Measurements from ENCODE around the gene OR13C2. TPM values are rescaled to one million over a fixed set of nuclear protein-coding genes. Genes with fewer than 3 reads are reported as not detected.
A peak's percentile ranks its signal among the peaks of the same experiment; 100 is the strongest.

OR13C2 gene
- polyA plus RNA-seq, 1 of the 3 experiments (the other 2 are of a cell fraction): not detected

- Histone ChIP-seq H4K20me1 (ENCODE audit: insufficient read depth) (no peaks in the 10 kb centered on the region), H3F3A (replicated peaks; ENCODE audit: insufficient read depth) (no peaks in the 10 kb centered on the region), H3K4me2 (no peak overlapping the region), H3K79me2 (ENCODE audit: insufficient read depth) (no peaks in the 10 kb centered on the region), H3K36me3 (replicated peaks in 1 of 2; ENCODE audit: control insufficient read depth in 1 of 2, insufficient read depth in 2 of 2, low read length in 1 of 2) (no peaks in the 10 kb centered on the region), H3K4me1 (ENCODE audit: control insufficient read depth in 1 of 2, insufficient read depth in 2 of 2, low read depth in 1 of 2, low read length in 1 of 2) (no peaks in the 10 kb centered on the region), H3K9me3 (no peaks in the 10 kb centered on the region), H3K27me3 (ENCODE audit: insufficient read depth) (no peaks in the 10 kb centered on the region), H3K27ac (ENCODE audit: low read depth in 2 of 2, low read length in 1 of 2) (no peak overlapping the region), H3K9me2 (no peaks in the 10 kb centered on the region), H2AFZ (ENCODE audit: low read depth) (no peak overlapping the region), H3K4me3 (ENCODE audit: low read depth in 2 of 2, low read length in 1 of 2) (no peak overlapping the region), H3K9ac (no peak overlapping the region)
- ChIA-PET POLR2A (no interaction called here), CTCF (no interaction called here)
- TF ChIP-seq CTCF (IDR thresholded peaks at IDR 0.05) (peak; percentile 45), EZH2phosphoT487 (IDR thresholded peaks at IDR 0.05; ENCODE audit: borderline replicate concordance, low read depth) (no peak)
- DNase-seq: no peak
- WGBS (ENCODE audit: low lambda C conversion rate): 0% methylated on average over 1 of the region's 1 CpG
These were observed 2.9 kb upstream of the OR13C2 start for GRCh38 chr9:104608336-104608735.

DNA sequence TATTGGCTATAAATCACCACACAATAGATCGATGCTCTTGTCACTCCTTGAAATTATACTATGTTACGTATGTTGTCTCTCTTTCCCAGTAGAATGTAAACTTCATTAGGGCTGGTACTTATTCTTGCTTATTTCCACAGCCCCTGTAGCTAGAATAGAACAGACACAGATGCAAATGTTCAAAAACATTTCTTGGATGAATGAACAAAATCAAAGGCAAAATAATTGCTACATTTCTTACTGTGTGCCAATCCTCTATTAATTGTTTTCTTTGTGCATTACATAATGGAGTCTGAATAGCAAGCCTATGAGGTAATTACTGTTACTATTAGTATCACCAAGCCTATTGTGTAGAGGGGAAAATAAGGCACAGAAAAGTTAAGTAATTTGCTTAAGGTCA lies 725 bp upstream of the OR13C2 start:
- H3K9me3 ChIP-seq: no peaks in the 10 kb centered on the region
- H3K9ac ChIP-seq: no peak overlapping the region
- H3K36me3 ChIP-seq (replicated peaks in 1 of 2; ENCODE audit: control insufficient read depth in 1 of 2, insufficient read depth in 2 of 2, low read length in 1 of 2): no peaks in the 10 kb centered on the region
- no peak overlapping the region for H3K4me3 ChIP-seq (ENCODE audit: low read depth in 2 of 2, low read length in 1 of 2)
- no peak overlapping the region for H3K27ac ChIP-seq (ENCODE audit: low read depth in 2 of 2, low read length in 1 of 2)
- TF ChIP-seq CTCF (IDR thresholded peaks at IDR 0.05) (no peak), GATA2 (CRISPR knock-in tag; IDR thresholded peaks at IDR 0.05) (no peak), TCF12 (IDR thresholded peaks at IDR 0.05) (no peak), USF2 (IDR thresholded peaks at IDR 0.05; ENCODE audit: borderline replicate concordance, low read depth, low read length) (no peak), IRF3 (IDR thresholded peaks at IDR 0.05; ENCODE audit: low read depth, low read length) (no peak), TAF1 (IDR thresholded peaks at IDR 0.05; ENCODE audit: borderline replicate concordance, low read depth, low read length) (no peak), GABPA (IDR thresholded peaks at IDR 0.05; ENCODE audit: low read depth) (no peak), TEAD4 (IDR thresholded peaks at IDR 0.05; ENCODE audit: borderline replicate concordance, insufficient read depth) (no peak), FOXM1 (IDR thresholded peaks at IDR 0.05; ENCODE audit: low read depth) (no peak), NRF1 (IDR thresholded peaks at IDR 0.05; ENCODE audit: low read depth, low read length) (no peak), FOSL2 (IDR thresholded peaks at IDR 0.05; ENCODE audit: borderline replicate concordance, low read depth) (no peak), MXI1 (IDR thresholded peaks at IDR 0.05; ENCODE audit: low read depth, low read length) (no peak)
- TF ChIP-seq, protein P1, sequence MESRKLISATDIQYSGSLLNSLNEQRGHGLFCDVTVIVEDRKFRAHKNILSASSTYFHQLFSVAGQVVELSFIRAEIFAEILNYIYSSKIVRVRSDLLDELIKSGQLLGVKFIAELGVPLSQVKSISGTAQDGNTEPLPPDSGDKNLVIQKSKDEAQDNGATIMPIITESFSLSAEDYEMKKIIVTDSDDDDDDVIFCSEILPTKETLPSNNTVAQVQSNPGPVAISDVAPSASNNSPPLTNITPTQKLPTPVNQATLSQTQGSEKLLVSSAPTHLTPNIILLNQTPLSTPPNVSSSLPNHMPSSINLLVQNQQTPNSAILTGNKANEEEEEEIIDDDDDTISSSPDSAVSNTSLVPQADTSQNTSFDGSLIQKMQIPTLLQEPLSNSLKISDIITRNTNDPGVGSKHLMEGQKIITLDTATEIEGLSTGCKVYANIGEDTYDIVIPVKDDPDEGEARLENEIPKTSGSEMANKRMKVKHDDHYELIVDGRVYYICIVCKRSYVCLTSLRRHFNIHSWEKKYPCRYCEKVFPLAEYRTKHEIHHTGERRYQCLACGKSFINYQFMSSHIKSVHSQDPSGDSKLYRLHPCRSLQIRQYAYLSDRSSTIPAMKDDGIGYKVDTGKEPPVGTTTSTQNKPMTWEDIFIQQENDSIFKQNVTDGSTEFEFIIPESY (IDR thresholded peaks at IDR 0.05; ENCODE audit: borderline replicate concordance, low read depth): no peak
- TF ChIP-seq, protein P2, sequence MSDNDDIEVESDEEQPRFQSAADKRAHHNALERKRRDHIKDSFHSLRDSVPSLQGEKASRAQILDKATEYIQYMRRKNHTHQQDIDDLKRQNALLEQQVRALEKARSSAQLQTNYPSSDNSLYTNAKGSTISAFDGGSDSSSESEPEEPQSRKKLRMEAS (IDR thresholded peaks at IDR 0.05; ENCODE audit: low read depth): no peak
- no peaks in the 10 kb centered on the region for H3K9me2 ChIP-seq
- POLR2A ChIA-PET: no interaction called here
- H3K4me2 ChIP-seq: no peak overlapping the region
- 1% methylated on average over 2 of the region's 2 CpGs for WGBS (ENCODE audit: low lambda C conversion rate)
- H3K27me3 ChIP-seq (ENCODE audit: insufficient read depth): no peaks in the 10 kb centered on the region
- H3K79me2 ChIP-seq (ENCODE audit: insufficient read depth): no peaks in the 10 kb centered on the region
- H4K20me1 ChIP-seq (ENCODE audit: insufficient read depth): no peaks in the 10 kb centered on the region
- DNase-seq: no peak
- H3F3A ChIP-seq (replicated peaks; ENCODE audit: insufficient read depth): no peaks in the 10 kb centered on the region
- CTCF ChIA-PET: no interaction called here
- H2AFZ ChIP-seq (ENCODE audit: low read depth): no peak overlapping the region
- H3K4me1 ChIP-seq (ENCODE audit: control insufficient read depth in 1 of 2, insufficient read depth in 2 of 2, low read depth in 1 of 2, low read length in 1 of 2): no peaks in the 10 kb centered on the region
